PC-3 (cell line): ENCODE results near the gene CHD5.

ENCODE experiments used
- EZH2 ChIP-seq: fragments of 300-600 bp; sonication (generic); IDR thresholded peaks from one replicate; pipeline ENCODE4 v1.6.1; 2017; ENCODE audit warnings: antibody characterized with exemption, mild to moderate bottlenecking, low read length; ENCODE audit not compliant: unreplicated experiment
- TF ChIP-seq, protein P1 (sequence below): fragments of 300-600 bp; sonication (generic); conservative IDR thresholded peaks from 2 replicates; pipeline ENCODE4 v1.5.1; 2017; ENCODE audit warnings: antibody characterized with exemption, low read depth, mild to moderate bottlenecking, low read length

DNA sequence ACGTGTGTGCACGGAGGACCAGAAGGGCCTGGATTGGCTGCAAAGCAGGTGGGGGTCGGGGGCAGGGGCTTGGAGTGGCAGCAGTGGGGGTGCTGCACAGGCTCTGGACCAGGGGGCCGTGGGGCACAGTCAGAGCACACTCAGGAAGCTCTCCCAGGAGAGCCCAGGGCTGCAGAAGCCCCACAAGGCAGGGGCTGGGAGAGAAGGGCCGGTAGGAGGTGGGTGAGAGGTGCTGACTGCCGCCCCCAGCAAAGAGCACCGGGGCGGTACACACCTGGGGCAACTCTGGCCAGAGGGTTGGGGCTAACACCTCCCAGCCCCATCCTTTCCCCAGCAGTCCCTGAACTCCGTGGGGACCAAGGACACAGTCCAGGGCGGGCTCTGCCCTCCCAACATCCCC lies 13.9 kb downstream of the CHD5 start:
- TF ChIP-seq, protein P1, sequence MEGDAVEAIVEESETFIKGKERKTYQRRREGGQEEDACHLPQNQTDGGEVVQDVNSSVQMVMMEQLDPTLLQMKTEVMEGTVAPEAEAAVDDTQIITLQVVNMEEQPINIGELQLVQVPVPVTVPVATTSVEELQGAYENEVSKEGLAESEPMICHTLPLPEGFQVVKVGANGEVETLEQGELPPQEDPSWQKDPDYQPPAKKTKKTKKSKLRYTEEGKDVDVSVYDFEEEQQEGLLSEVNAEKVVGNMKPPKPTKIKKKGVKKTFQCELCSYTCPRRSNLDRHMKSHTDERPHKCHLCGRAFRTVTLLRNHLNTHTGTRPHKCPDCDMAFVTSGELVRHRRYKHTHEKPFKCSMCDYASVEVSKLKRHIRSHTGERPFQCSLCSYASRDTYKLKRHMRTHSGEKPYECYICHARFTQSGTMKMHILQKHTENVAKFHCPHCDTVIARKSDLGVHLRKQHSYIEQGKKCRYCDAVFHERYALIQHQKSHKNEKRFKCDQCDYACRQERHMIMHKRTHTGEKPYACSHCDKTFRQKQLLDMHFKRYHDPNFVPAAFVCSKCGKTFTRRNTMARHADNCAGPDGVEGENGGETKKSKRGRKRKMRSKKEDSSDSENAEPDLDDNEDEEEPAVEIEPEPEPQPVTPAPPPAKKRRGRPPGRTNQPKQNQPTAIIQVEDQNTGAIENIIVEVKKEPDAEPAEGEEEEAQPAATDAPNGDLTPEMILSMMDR, result no peak
- TF ChIP-seq EZH2, result no peak
